C1 segment of cervical spinal cord (tissue), 14 donors: ENCODE data around the gene ALDH6A1.
"Not testable (repeated sequence)": the region's sequence is repeated elsewhere in the genome, so short reads cannot be mapped to it uniquely, and the experiment has no call there.

Source experiments
- DNase-seq, 14 donors: peaks; one replicate each; lab custom pipeline; 2025; lab: John Stamatoyannopoulos, UW

The ALDH6A1 gene

GRCh38 chr14:74084277-74085046 is at the start of gene ALDH6A1, which contains the start of gene LIN52:
ALDH6A1 (minus strand) TSS chr14:74084453; CDS start chr14:74084394, 59 bp downstream.
LIN52 (plus strand) TSS chr14:74084956; CDS start chr14:74084975, 19 bp downstream.
- DNase-seq: peak; percentile 97 to 100 (median 100)

GRCh38 chr14:74127634-74128033 is 43.4 kb upstream of the ALDH6A1 start:
- no peak for DNase-seq

GRCh38 chr14:74126315-74127013 is 42.2 kb upstream of the ALDH6A1 start:
- DNase-seq: no peak

GRCh38 chr14:74125487-74125886 is 41.2 kb upstream of the ALDH6A1 start:
- not testable (repeated sequence) for DNase-seq

GRCh38 chr14:74111395-74112216 is 27.4 kb upstream of the ALDH6A1 start:
- peak in 1 of 14 donors; percentile 0 for DNase-seq

- DNase-seq: no peak
Measured at GRCh38 chr14:74109369-74109768, 25.1 kb upstream of the ALDH6A1 start.

- DNase-seq: no peak
Measured at GRCh38 chr14:74105381-74105780, 21.1 kb upstream of the ALDH6A1 start.

GRCh38 chr14:74089251-74090020 is 5.2 kb upstream of the ALDH6A1 start:
- no peak for DNase-seq

- no peak for DNase-seq
Measured at GRCh38 chr14:74085828-74086227, 1.6 kb upstream of the ALDH6A1 start.

- peak in 2 of 14 donors; percentile 25 to 45 for DNase-seq
Measured at GRCh38 chr14:74085047-74085637, 889 bp upstream of the ALDH6A1 start.

GRCh38 chr14:74083784-74084276 is 423 bp downstream of the ALDH6A1 start:
- DNase-seq: no peak

- DNase-seq: no peak
Measured at GRCh38 chr14:74083161-74083560, 1.1 kb downstream of the ALDH6A1 start.

GRCh38 chr14:74081491-74081890 is 2.8 kb downstream of the ALDH6A1 start:
- DNase-seq: no peak

GRCh38 chr14:74080820-74081460 is 3.3 kb downstream of the ALDH6A1 start:
- no peak for DNase-seq

GRCh38 chr14:74077401-74077800 is 6.9 kb downstream of the ALDH6A1 start:
- DNase-seq: no peak

- DNase-seq: no peak
Measured at GRCh38 chr14:74065746-74066575, 18.3 kb downstream of the ALDH6A1 start.

- no peak for DNase-seq
Measured at GRCh38 chr14:74064883-74065282, 19.4 kb downstream of the ALDH6A1 start.

- DNase-seq: no peak
Measured at GRCh38 chr14:74064426-74064825, 19.8 kb downstream of the ALDH6A1 start.

GRCh38 chr14:74062809-74063150 is 21.5 kb downstream of the ALDH6A1 start:
- DNase-seq: no peak
